GM12878 (cell line): Measurements from ENCODE around the gene ZNF140. TPM values are rescaled to one million over a fixed set of nuclear protein-coding genes. Genes with fewer than 3 reads are reported as not detected.

ENCODE experiments used
- ATF7 ChIP-seq: fragments of 450-650 bp; IDR thresholded peaks from 2 replicates; pipeline ENCODE4 v1.6.1; 2016; ENCODE audit warnings: low read depth, mild to moderate bottlenecking
- CBX5 ChIP-seq: sonication (generic); IDR thresholded peaks from 2 replicates; pipeline ENCODE4 v1.6.1; 2016; ENCODE audit warnings: low read depth, moderate library complexity, mild to moderate bottlenecking, inconsistent platforms
- DPF2 ChIP-seq: fragments of 450-650 bp; IDR thresholded peaks from 2 replicates; pipeline ENCODE4 v1.6.1; 2017; ENCODE audit warnings: mild to moderate bottlenecking
- E4F1 ChIP-seq: fragments of 450-650 bp; IDR thresholded peaks from 2 replicates; pipeline ENCODE4 v1.6.1; 2018; ENCODE audit warnings: borderline replicate concordance, mild to moderate bottlenecking; ENCODE audit not compliant: partially characterized antibody
- EED ChIP-seq: sonication (generic); IDR thresholded peaks from 2 replicates; pipeline ENCODE4 v1.6.1; 2016; ENCODE audit warnings: antibody characterized with exemption, low read depth
- EGR1 ChIP-seq, 2 experiments: IDR thresholded peaks; 1 replicate in 1 of 2; 2 replicates in 1 of 2; pipeline ENCODE4 v1.6.1; 2011 to 2012; ENCODE audit warnings: low read depth in 2 of 2, low read length in 2 of 2, borderline replicate concordance in 1 of 2, mild to moderate bottlenecking in 1 of 2, moderate library complexity in 1 of 2
- LARP7 ChIP-seq: fragments of 450-650 bp; IDR thresholded peaks from 2 replicates; pipeline ENCODE4 v1.6.1; 2017; ENCODE audit warnings: mild to moderate bottlenecking
- MLLT1 ChIP-seq: fragments of 450-650 bp; IDR thresholded peaks from 2 replicates; pipeline ENCODE4 v1.6.1; 2016; ENCODE audit warnings: mild to moderate bottlenecking
- NRF1 ChIP-seq: conservative IDR thresholded peaks from 2 replicates; pipeline ENCODE4 v1.6.1; 2011; ENCODE audit warnings: mild to moderate bottlenecking, low read depth, low read length, improper control_type of control experiment
- POLR2A ChIP-seq: IDR thresholded peaks from 2 replicates; pipeline ENCODE4 v1.6.1; 2011; ENCODE audit warnings: low read depth, mild to moderate bottlenecking, low read length
- RUNX3 ChIP-seq: IDR thresholded peaks from 2 replicates; pipeline ENCODE4 v1.6.1; 2012; ENCODE audit warnings: low read length, inconsistent platforms
- TAF1 ChIP-seq: IDR thresholded peaks from 2 replicates; pipeline ENCODE4 v1.6.1; 2011; ENCODE audit warnings: mild to moderate bottlenecking, low read depth, low read length, borderline replicate concordance
- ZNF217 ChIP-seq: fragments of 450-650 bp; IDR thresholded peaks from 2 replicates; pipeline ENCODE4 v1.6.1; 2017; ENCODE audit warnings: antibody characterized with exemption, mild to moderate bottlenecking
- ZNF274 ChIP-seq: IDR thresholded peaks from one replicate; pipeline ENCODE4 v1.8.0; 2011; ENCODE audit not compliant: insufficient read length, insufficient read depth
- ZNF687 ChIP-seq: fragments of 450-650 bp; IDR thresholded peaks from 2 replicates; pipeline ENCODE4 v1.6.1; 2017; ENCODE audit warnings: mild to moderate bottlenecking, moderate library complexity
- polyA plus RNA-seq, 11 experiments: library from polyadenylated mRNA; depleted of rRNA in 4 of 11; unstranded in 6 of 11; stranded (reverse) in 5 of 11; fragments of >200 nt; fragmentation: Nextera tagmentation in 4 of 11; fragmentation: Illumina TruSeq in 1 of 11; extraction: Ambion mirVana in 4 of 11; extraction: Trizol in 1 of 11; gene quantifications; 1 replicate in 1 of 11; 2 replicates in 10 of 11; pipeline versions ENCODE4 v1.2.1 to v1.2.3, GENCODE V29; 2011 to 2016; ENCODE audit warnings: inconsistent platforms in 2 of 11, missing spikeins in 2 of 11, low read depth in 1 of 11
- total RNA-seq, 4 experiments: library from RNA; depleted of rRNA in 3 of 4; stranded (reverse); fragments of >200 nt in 3 of 4; fragmentation: Illumina TruSeq in 1 of 4; extraction: Trizol in 1 of 4; gene quantifications; 2 replicates each; pipeline versions ENCODE4 v1.2.1 to v1.2.3, GENCODE V29; 2013 to 2021
- TF ChIP-seq, protein P1 (sequence below): fragments of 450-650 bp; formaldehyde crosslinking; IDR thresholded peaks from 2 replicates; pipeline ENCODE4 v1.5.0; 2022; ENCODE audit warnings: mild to moderate bottlenecking, missing genetic modification characterization
- TF ChIP-seq, protein P2 (sequence below): IDR thresholded peaks from 2 replicates; pipeline ENCODE4 v1.6.1; 2011; ENCODE audit warnings: low read depth, mild to moderate bottlenecking, low read length, moderate library complexity, borderline replicate concordance; ENCODE audit errors: extremely low read depth

ZNF140 gene
- total and polyA plus RNA-seq, 10 of the 15 experiments (the other 5 are each of a cell fraction or from before 2014, with no cell fraction given) = 6.8 to 21.2 (median 14.7) TPM

GRCh38 chr12:133037207-133038005 is 43.3 kb upstream of the ZNF140 start, which contains the start of gene ZNF84 (continued):
- TF ChIP-seq ZNF687 = peak; percentile 73
- peak; percentile 81; the same call in 1 of the 2 replicates for TF ChIP-seq CBX5
- TF ChIP-seq ZNF217 = 0 out of 2 replicates have a peak, but pooled peaks have one; percentile 51
- peak; percentile 70 for TF ChIP-seq NRF1
- no peak for TF ChIP-seq ZNF274
- TF ChIP-seq, protein P1, sequence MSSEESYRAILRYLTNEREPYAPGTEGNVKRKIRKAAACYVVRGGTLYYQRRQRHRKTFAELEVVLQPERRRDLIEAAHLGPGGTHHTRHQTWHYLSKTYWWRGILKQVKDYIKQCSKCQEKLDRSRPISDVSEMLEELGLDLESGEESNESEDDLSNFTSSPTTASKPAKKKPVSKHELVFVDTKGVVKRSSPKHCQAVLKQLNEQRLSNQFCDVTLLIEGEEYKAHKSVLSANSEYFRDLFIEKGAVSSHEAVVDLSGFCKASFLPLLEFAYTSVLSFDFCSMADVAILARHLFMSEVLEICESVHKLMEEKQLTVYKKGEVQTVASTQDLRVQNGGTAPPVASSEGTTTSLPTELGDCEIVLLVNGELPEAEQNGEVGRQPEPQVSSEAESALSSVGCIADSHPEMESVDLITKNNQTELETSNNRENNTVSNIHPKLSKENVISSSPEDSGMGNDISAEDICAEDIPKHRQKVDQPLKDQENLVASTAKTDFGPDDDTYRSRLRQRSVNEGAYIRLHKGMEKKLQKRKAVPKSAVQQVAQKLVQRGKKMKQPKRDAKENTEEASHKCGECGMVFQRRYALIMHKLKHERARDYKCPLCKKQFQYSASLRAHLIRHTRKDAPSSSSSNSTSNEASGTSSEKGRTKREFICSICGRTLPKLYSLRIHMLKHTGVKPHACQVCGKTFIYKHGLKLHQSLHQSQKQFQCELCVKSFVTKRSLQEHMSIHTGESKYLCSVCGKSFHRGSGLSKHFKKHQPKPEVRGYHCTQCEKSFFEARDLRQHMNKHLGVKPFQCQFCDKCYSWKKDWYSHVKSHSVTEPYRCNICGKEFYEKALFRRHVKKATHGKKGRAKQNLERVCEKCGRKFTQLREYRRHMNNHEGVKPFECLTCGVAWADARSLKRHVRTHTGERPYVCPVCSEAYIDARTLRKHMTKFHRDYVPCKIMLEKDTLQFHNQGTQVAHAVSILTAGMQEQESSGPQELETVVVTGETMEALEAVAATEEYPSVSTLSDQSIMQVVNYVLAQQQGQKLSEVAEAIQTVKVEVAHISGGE (CRISPR knock-in tag) = peak; percentile 76
- TF ChIP-seq POLR2A = peak; percentile 82
- peak; percentile 56; the same call in 1 of the 2 replicates for TF ChIP-seq TAF1
- TF ChIP-seq LARP7 = peak; percentile 63; the same call in 1 of the 2 replicates
- TF ChIP-seq RUNX3 = peak; percentile 4; the same call in 1 of the 2 replicates
- TF ChIP-seq, protein P2, sequence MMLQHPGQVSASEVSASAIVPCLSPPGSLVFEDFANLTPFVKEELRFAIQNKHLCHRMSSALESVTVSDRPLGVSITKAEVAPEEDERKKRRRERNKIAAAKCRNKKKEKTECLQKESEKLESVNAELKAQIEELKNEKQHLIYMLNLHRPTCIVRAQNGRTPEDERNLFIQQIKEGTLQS = peak; percentile 52; the same call in 1 of the 2 replicates
- TF ChIP-seq EGR1 (IDR thresholded peaks at IDR 0.05; ENCODE audit: borderline replicate concordance in 1 of 2, low read depth in 2 of 2, low read length in 2 of 2) = peak in 1 of 2 experiments; percentile 36; a peak in 2 of 3 replicates
- TF ChIP-seq MLLT1 = no peak
- peak; percentile 59; the same call in 1 of the 2 replicates for TF ChIP-seq DPF2
- TF ChIP-seq ATF7 = 0 out of 2 replicates have a peak, but pooled peaks have one; percentile 5
- TF ChIP-seq EED = no peak
- TF ChIP-seq E4F1 = no peak
